ENCODE data around the gene ZCCHC3.

The ZCCHC3 gene

DNA sequence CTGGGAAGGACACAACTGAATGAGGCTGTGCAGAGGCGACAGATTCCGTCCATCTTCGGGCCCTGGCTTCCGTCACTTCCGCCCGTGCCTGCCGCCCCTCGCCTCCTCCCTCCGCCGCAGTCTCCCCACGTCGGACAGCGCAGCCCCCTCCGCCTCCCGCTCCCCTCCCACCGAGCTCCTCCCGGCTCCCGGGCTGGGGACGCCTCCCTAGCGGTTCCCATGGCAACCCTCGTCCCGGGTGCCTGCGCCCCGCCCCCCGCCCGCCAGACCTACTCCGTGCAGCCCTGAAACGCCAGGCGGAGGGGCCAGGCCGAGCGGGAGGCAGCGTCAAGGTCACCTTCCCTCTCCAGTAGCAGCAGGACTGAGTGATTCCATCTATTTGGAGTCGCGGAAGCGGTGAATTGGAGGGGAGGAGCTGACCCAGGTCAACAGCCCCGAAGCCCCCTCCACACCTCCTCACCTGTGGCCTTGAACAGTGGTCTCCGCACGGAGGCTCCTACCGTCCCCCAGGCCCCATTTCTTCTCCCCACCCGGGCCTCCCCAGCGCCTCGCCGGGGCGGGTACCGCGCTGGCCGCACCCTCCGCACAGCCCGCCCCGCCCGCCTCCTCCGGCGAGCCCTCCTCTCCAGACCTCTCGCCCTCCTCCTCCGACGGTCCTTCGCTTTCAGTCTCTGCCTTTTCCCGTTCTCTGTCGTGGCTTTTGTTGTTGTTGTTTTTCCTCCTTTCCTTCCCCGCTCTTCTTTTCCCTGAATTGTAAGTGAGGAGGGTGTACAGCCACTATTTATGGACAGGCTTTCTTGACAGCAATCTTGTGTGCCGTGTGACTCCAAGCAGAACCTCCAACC is 50.5 kb downstream of the ZCCHC3 start:
- peak; percentile 93 for DNase-seq

DNA sequence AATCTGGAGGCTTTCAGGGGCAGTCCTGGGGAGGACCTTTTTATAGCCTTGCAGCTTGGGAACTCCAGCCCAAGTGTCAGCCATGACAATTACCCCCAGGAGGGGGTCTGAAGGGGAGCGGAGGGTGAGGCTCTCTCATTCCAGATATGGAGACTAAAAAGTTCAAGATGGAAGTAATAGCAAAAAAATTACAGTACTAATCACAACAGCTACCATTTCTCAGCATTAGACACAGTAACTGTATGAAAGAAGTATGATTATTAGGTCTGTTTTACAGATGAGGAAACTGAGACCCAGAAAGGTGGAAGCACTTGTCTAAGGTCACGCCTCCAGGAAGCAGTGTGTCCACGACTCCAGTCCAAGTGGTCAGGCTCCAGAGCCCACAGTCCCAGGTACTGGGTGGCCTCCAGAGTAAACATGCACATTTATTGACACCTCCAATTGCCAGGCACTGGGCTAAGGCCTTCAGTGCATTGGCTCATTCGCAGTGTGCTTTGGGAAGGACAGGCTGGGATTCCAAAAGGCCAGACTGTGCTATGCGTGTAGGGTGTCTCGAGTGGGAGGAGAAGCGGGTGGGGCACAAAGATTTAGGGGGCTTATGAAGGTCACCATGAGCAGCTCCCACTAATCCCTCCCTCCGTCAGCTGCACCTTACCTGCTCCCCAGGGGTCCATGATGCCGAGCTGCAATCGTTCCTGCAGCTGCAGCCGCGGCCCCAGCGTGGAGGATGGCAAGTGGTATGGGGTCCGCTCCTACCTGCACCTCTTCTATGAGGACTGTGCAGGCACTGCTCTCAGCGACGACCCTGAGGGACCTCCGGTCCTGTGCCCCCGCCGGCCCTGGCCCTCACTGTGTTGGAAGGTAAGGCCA is 51.8 kb downstream of the ZCCHC3 start:
- DNase-seq, result peak; percentile 21
